Vagina (tissue), 2 donors: ENCODE results near the gene SAMD1.

ENCODE experiments used
- POLR2A ChIP-seq, 2 donors: fragments of 450-650 bp; IDR thresholded peaks; one replicate each; pipeline ENCODE4 v1.6.1; 2017; ENCODE audit warnings: antibody characterized with exemption in 2 of 2, mild to moderate bottlenecking in 2 of 2, moderate library complexity in 2 of 2
- POLR2AphosphoS5 ChIP-seq, 2 donors: sonication (generic); formaldehyde crosslinking; IDR thresholded peaks; one replicate each; pipeline ENCODE4 v1.9.0; 2017; ENCODE audit warnings: antibody characterized with exemption in 2 of 2, mild to moderate bottlenecking in 2 of 2, low read depth in 1 of 2; ENCODE audit not compliant: insufficient read depth in 1 of 2
- TF ChIP-seq, protein P1 (sequence below), 3 experiments: fragments of 450-650 bp in 2 of 3; fragments of 200-600 bp in 1 of 3; sonication (generic) in 1 of 3; IDR thresholded peaks; one replicate each; pipeline ENCODE4 v1.5.1; 2017 to 2019; ENCODE audit warnings: antibody characterized with exemption in 3 of 3, mild to moderate bottlenecking in 2 of 3, moderate library complexity in 2 of 3

DNA sequence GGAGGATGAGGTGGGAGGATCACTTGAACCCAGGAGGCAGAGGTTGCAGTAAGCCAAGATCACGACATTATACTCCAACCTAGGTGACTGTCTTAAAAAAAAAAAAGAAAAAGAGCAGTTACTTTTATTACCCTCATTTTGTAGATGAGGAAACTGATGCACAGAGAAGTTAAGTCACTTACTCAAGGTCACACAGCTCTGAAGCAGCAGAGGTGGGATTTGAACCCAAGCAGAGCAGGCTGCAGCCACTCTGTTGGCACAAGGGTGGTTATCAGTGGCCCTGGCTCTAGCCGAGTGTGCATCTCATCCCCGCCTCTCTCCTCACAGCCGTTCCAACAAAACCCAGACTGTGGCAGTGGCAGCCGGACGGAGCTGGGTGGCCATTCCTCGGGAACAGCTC lies 51.4 kb downstream of the SAMD1 start:
- TF ChIP-seq, protein P1, sequence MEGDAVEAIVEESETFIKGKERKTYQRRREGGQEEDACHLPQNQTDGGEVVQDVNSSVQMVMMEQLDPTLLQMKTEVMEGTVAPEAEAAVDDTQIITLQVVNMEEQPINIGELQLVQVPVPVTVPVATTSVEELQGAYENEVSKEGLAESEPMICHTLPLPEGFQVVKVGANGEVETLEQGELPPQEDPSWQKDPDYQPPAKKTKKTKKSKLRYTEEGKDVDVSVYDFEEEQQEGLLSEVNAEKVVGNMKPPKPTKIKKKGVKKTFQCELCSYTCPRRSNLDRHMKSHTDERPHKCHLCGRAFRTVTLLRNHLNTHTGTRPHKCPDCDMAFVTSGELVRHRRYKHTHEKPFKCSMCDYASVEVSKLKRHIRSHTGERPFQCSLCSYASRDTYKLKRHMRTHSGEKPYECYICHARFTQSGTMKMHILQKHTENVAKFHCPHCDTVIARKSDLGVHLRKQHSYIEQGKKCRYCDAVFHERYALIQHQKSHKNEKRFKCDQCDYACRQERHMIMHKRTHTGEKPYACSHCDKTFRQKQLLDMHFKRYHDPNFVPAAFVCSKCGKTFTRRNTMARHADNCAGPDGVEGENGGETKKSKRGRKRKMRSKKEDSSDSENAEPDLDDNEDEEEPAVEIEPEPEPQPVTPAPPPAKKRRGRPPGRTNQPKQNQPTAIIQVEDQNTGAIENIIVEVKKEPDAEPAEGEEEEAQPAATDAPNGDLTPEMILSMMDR (IDR thresholded peaks at IDR 0.05), result no peak
- TF ChIP-seq POLR2AphosphoS5 (IDR thresholded peaks at IDR 0.05; ENCODE audit: insufficient read depth in 1 of 2, low read depth in 1 of 2) (no peak), POLR2A (IDR thresholded peaks at IDR 0.05) (no peak)
